Breast epithelium (tissue), 4 donors: ENCODE measurements around the gene GLT8D2. TPM values are rescaled to one million over a fixed set of nuclear protein-coding genes. Genes with fewer than 3 reads are reported as not detected.

Experiments
- DNase-seq, 2 donors: peaks; one replicate each; pipeline ENCODE4 v3.0.0-alpha.2; 2019; ENCODE audit warnings: low spot score in 2 of 2
- H3K27ac ChIP-seq, 2 donors: fragments of 200-600 bp; sonication (generic) in 1 of 2; one replicate each; pipeline ENCODE4 v1.5.1; 2016 to 2019; ENCODE audit warnings: mild to moderate bottlenecking in 1 of 2
- H3K27me3 ChIP-seq, 2 donors: fragments of 200-600 bp; sonication (generic) in 1 of 2; one replicate each; pipeline versions ENCODE4 v1.5.1 to v1.6.0; 2017 to 2019; ENCODE audit warnings: control low read depth in 1 of 2, mild to moderate bottlenecking in 1 of 2
- H3K36me3 ChIP-seq: fragments of 200-600 bp; one replicate; pipeline ENCODE4 v1.5.1; 2019
- H3K4me1 ChIP-seq, 2 donors: fragments of 200-600 bp; sonication (generic); one replicate each; pipeline ENCODE4 v1.5.1; 2016 to 2019; ENCODE audit warnings: control low read depth in 1 of 2
- H3K4me3 ChIP-seq, 3 donors: fragments of 200-600 bp; sonication (generic); 1 replicate in 2 of 3; 2 replicates in 1 of 3; pipeline ENCODE4 v1.5.1; 2016 to 2019; ENCODE audit warnings: mild to moderate bottlenecking in 3 of 3, moderate library complexity in 2 of 3
- H3K9me3 ChIP-seq, 2 donors: fragments of 200-600 bp; sonication (generic) in 1 of 2; one replicate each; pipeline ENCODE4 v1.5.1; 2016 to 2019; ENCODE audit warnings: control low read depth in 1 of 2
- CTCF ChIP-seq, 3 donors: fragments of 450-650 bp; IDR thresholded peaks; one replicate each; pipeline ENCODE4 v1.5.1; 2016 to 2017; ENCODE audit warnings: antibody characterized with exemption in 3 of 3, mild to moderate bottlenecking in 3 of 3, moderate library complexity in 3 of 3
- POLR2A ChIP-seq: fragments of 450-650 bp; IDR thresholded peaks from one replicate; pipeline ENCODE4 v1.6.1; 2016; ENCODE audit warnings: antibody characterized with exemption, mild to moderate bottlenecking, moderate library complexity
- POLR2AphosphoS5 ChIP-seq, 3 donors: sonication (generic); formaldehyde crosslinking; IDR thresholded peaks; one replicate each; pipeline ENCODE4 v1.6.1; 2017; ENCODE audit warnings: antibody characterized with exemption in 3 of 3
- intact Hi-C: fragments of 100-400 bp; cut with DNase I; formaldehyde crosslinking; loops from one replicate; pipeline ENCODE4 v1.15.1; 2023; ENCODE audit warnings: low total_unique reads
- total RNA-seq, 3 donors: library from RNA; depleted of rRNA; stranded (reverse); fragments of >200 nt; gene quantifications; one replicate each; pipeline ENCODE4 v1.1.0, GENCODE V29; 2016

Gene GLT8D2
- total RNA-seq, 3 donors from 2014 or later, result 8.6 to 20.8 (median 16.1) TPM

GRCh38 chr12:104090685-104091084 is 40.7 kb upstream of the GLT8D2 start:
- Histone ChIP-seq H3K36me3 (no peaks in the 10 kb centered on the region), H3K27me3 (no peaks in the 10 kb centered on the region), H3K4me3 (no peak overlapping the region), H3K9me3 (no peaks in the 10 kb centered on the region), H3K27ac (no peak overlapping the region), H3K4me1 (no peaks in the 10 kb centered on the region)
- intact Hi-C loops, result no loop called here
- no peak for TF ChIP-seq POLR2AphosphoS5 (IDR thresholded peaks at IDR 0.05)
- no peak for TF ChIP-seq CTCF (IDR thresholded peaks at IDR 0.05)
- TF ChIP-seq POLR2A, result no peak
- no peak for DNase-seq

GRCh38 chr12:104083769-104084475 is 33.9 kb upstream of the GLT8D2 start:
- intact Hi-C loops, result no loop called here
- H3K9me3 ChIP-seq, result no peaks in the 10 kb centered on the region
- DNase-seq, result no peak
- no peaks in the 10 kb centered on the region for H3K4me1 ChIP-seq
- no peak for TF ChIP-seq POLR2A
- no peak for TF ChIP-seq CTCF (IDR thresholded peaks at IDR 0.05)
- TF ChIP-seq POLR2AphosphoS5 (IDR thresholded peaks at IDR 0.05), result no peak
- H3K36me3 ChIP-seq, result no peaks in the 10 kb centered on the region
- no peak overlapping the region for H3K27ac ChIP-seq
- H3K4me3 ChIP-seq, result no peak overlapping the region
- no peaks in the 10 kb centered on the region for H3K27me3 ChIP-seq

- H3K9me3 ChIP-seq, result no peaks in the 10 kb centered on the region
- TF ChIP-seq POLR2AphosphoS5 (IDR thresholded peaks at IDR 0.05) (no peak), CTCF (IDR thresholded peaks at IDR 0.05) (no peak), POLR2A (no peak)
- intact Hi-C loops, result no loop called here
- no peak overlapping the region for H3K27ac ChIP-seq
- H3K4me1 ChIP-seq, result no peaks in the 10 kb centered on the region
- no peak for DNase-seq
- no peaks in the 10 kb centered on the region for H3K27me3 ChIP-seq
- H3K4me3 ChIP-seq, result no peak overlapping the region
- no peaks in the 10 kb centered on the region for H3K36me3 ChIP-seq
Observed at GRCh38 chr12:104080764-104081163, 30.8 kb upstream of the GLT8D2 start.

GRCh38 chr12:104079024-104079423 is 29.0 kb upstream of the GLT8D2 start:
- intact Hi-C loops, result no loop called here
- no peak for DNase-seq
- Histone ChIP-seq H3K9me3 (no peaks in the 10 kb centered on the region), H3K27ac (no peak overlapping the region), H3K4me3 (no peak overlapping the region), H3K4me1 (no peaks in the 10 kb centered on the region), H3K36me3 (no peaks in the 10 kb centered on the region), H3K27me3 (no peaks in the 10 kb centered on the region)
- TF ChIP-seq POLR2A (no peak), POLR2AphosphoS5 (IDR thresholded peaks at IDR 0.05) (no peak), CTCF (IDR thresholded peaks at IDR 0.05) (no peak)

- intact Hi-C loops, result no loop called here
- no peak for DNase-seq
- TF ChIP-seq POLR2AphosphoS5 (IDR thresholded peaks at IDR 0.05) (no peak), POLR2A (no peak), CTCF (IDR thresholded peaks at IDR 0.05) (no peak)
- no peaks in the 10 kb centered on the region for H3K27me3 ChIP-seq
- no peaks in the 10 kb centered on the region for H3K4me1 ChIP-seq
- H3K27ac ChIP-seq, result no peak overlapping the region
- H3K4me3 ChIP-seq, result no peak overlapping the region
- no peaks in the 10 kb centered on the region for H3K9me3 ChIP-seq
- no peaks in the 10 kb centered on the region for H3K36me3 ChIP-seq
Observed at GRCh38 chr12:104073699-104074098, 23.7 kb upstream of the GLT8D2 start.
